22Rv1 (cell line): ENCODE results near the gene LPIN1.

Experiments
- ZFX ChIP-seq: fragments of 450-650 bp; IDR thresholded peaks from 2 replicates; pipeline ENCODE4 v1.6.1; 2017; ENCODE audit warnings: antibody characterized with exemption, borderline replicate concordance
- TF ChIP-seq, protein P1 (sequence below): fragments of 450-650 bp; IDR thresholded peaks from 2 replicates; pipeline ENCODE4 v1.5.1; 2017; ENCODE audit warnings: mild to moderate bottlenecking

- TF ChIP-seq, protein P1, sequence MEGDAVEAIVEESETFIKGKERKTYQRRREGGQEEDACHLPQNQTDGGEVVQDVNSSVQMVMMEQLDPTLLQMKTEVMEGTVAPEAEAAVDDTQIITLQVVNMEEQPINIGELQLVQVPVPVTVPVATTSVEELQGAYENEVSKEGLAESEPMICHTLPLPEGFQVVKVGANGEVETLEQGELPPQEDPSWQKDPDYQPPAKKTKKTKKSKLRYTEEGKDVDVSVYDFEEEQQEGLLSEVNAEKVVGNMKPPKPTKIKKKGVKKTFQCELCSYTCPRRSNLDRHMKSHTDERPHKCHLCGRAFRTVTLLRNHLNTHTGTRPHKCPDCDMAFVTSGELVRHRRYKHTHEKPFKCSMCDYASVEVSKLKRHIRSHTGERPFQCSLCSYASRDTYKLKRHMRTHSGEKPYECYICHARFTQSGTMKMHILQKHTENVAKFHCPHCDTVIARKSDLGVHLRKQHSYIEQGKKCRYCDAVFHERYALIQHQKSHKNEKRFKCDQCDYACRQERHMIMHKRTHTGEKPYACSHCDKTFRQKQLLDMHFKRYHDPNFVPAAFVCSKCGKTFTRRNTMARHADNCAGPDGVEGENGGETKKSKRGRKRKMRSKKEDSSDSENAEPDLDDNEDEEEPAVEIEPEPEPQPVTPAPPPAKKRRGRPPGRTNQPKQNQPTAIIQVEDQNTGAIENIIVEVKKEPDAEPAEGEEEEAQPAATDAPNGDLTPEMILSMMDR = no peak
- TF ChIP-seq ZFX = no peak
Measured at GRCh38 chr2:11743366-11743765, 3.1 kb upstream of the LPIN1 start.
